Mesendoderm (in vitro differentiated cells): ENCODE measurements around the gene GDE1. TPM values are rescaled to one million over a fixed set of nuclear protein-coding genes. Genes with fewer than 3 reads are reported as not detected.
A peak's percentile ranks its signal among the peaks of the same experiment; 100 is the strongest.

ENCODE experiments used
- DNase-seq: peaks from one replicate; pipeline ENCODE4 v3.0.0; 2013
- H2AK5ac ChIP-seq: 2 replicates; pipeline ENCODE4 v1.6.1; 2013; ENCODE audit warnings: low read length, inconsistent platforms
- H2BK120ac ChIP-seq: 2 replicates; pipeline ENCODE4 v1.6.1; 2013; ENCODE audit warnings: low read depth, mild to moderate bottlenecking, low read length, moderate library complexity, mixed read lengths
- H2BK15ac ChIP-seq: replicated peaks from 2 replicates; pipeline ENCODE4 v1.6.1; 2013; ENCODE audit warnings: low read depth, mild to moderate bottlenecking, moderate library complexity
- H2BK5ac ChIP-seq: 2 replicates; pipeline ENCODE4 v1.6.1; 2013; ENCODE audit warnings: low read length, inconsistent platforms
- H3K18ac ChIP-seq: 2 replicates; pipeline ENCODE4 v1.6.1; 2013; ENCODE audit warnings: mild to moderate bottlenecking, low read length, mixed read lengths
- H3K23ac ChIP-seq: one replicate; pipeline ENCODE4 v1.6.1; 2013; ENCODE audit warnings: low read length
- H3K27ac ChIP-seq: 2 replicates; pipeline ENCODE4 v1.5.1; 2013; ENCODE audit warnings: low read depth, mild to moderate bottlenecking, inconsistent platforms, low read length, moderate library complexity
- H3K27me3 ChIP-seq: 2 replicates; pipeline ENCODE4 v1.6.1; 2013; ENCODE audit warnings: low read length, control low read depth, mild to moderate bottlenecking, inconsistent platforms; ENCODE audit not compliant: insufficient read depth, poor library complexity
- H3K36me3 ChIP-seq: 2 replicates; pipeline ENCODE4 v1.6.1; 2013; ENCODE audit warnings: low read length, inconsistent platforms; ENCODE audit not compliant: control insufficient read depth, insufficient read depth
- H3K4ac ChIP-seq: one replicate; pipeline ENCODE4 v1.6.1; 2013; ENCODE audit warnings: low read depth, mild to moderate bottlenecking, low read length, moderate library complexity
- H3K4me1 ChIP-seq: 2 replicates; pipeline ENCODE4 v1.6.1; 2013; ENCODE audit warnings: low read depth, low read length, inconsistent platforms; ENCODE audit not compliant: control insufficient read depth
- H3K4me2 ChIP-seq: 2 replicates; pipeline ENCODE4 v1.6.1; 2013; ENCODE audit warnings: low read length
- H3K4me3 ChIP-seq: 2 replicates; pipeline ENCODE4 v1.5.1; 2013; ENCODE audit warnings: mild to moderate bottlenecking, low read length
- H3K56ac ChIP-seq: one replicate; pipeline ENCODE4 v1.6.1; 2013; ENCODE audit warnings: low read length
- H3K79me1 ChIP-seq: 2 replicates; pipeline ENCODE4 v1.6.1; 2013; ENCODE audit warnings: low read length, inconsistent platforms
- H3K79me2 ChIP-seq: 2 replicates; pipeline ENCODE4 v1.6.1; 2013; ENCODE audit warnings: mild to moderate bottlenecking, low read length; ENCODE audit not compliant: control insufficient read depth, insufficient read depth
- H3K9ac ChIP-seq: 2 replicates; pipeline ENCODE4 v1.6.1; 2013; ENCODE audit warnings: low read length, inconsistent platforms
- H4K5ac ChIP-seq: one replicate; pipeline ENCODE4 v1.6.1; 2013; ENCODE audit warnings: low read length
- H4K8ac ChIP-seq: one replicate; pipeline ENCODE4 v1.6.1; 2013; ENCODE audit warnings: low read depth, mild to moderate bottlenecking, control low read depth, low read length, moderate library complexity
- WGBS: extraction: QIAGEN DNeasy Blood & Tissue Kit; methylation state at CpG from one replicate; pipeline ENCODE4 v1.1.7; 2013; ENCODE audit warnings: low lambda C conversion rate, missing lambda C conversion rate; ENCODE audit not compliant: insufficient coverage; ENCODE audit errors: extremely low coverage; 5-methylcytosine and 5-hydroxymethylcytosine counted together
- polyA plus RNA-seq, 2 experiments: library from polyadenylated mRNA; stranded (reverse); fragments of 200-250 nt; gene quantifications; one replicate each; pipeline ENCODE4 v1.2.3, GENCODE V29; 2013

The GDE1 gene
- polyA plus RNA-seq (2013, experiment 1 of 2), result 39.6 TPM
- polyA plus RNA-seq (2013, experiment 2 of 2), result 38.9 TPM

GRCh38 chr16:19521471-19522396 is at the start of gene GDE1:
TSS of gene GDE1 (minus strand) at chr16:19522098. CDS start at chr16:19521964, 134 bp downstream.
- Histone ChIP-seq H4K8ac (no peak within 1 kb of the TSS), H3K79me1 (peaks cover 10% of the 10 kb centered on the region), H3K4me3 (peak within 1 kb of the TSS; percentile 93), H3K4ac (no peak within 1 kb of the TSS), H2BK5ac (no peak within 1 kb of the TSS), H2BK15ac (peak within 1 kb of the TSS; percentile 75), H3K27me3 (no peaks in the 10 kb centered on the region), H3K23ac (peak within 1 kb of the TSS; percentile 86), H2BK120ac (no peak within 1 kb of the TSS), H3K4me1 (peaks cover 15% of the 10 kb centered on the region), H3K79me2 (peaks cover 12% of the 10 kb centered on the region), H3K4me2 (peak within 1 kb of the TSS; percentile 97), H3K9ac (peak within 1 kb of the TSS; percentile 89), H3K27ac (peak within 1 kb of the TSS; percentile 26), H3K36me3 (no peaks in the 10 kb centered on the region), H3K18ac (no peak within 1 kb of the TSS), H2AK5ac (no peak within 1 kb of the TSS), H3K56ac (peak within 1 kb of the TSS; percentile 93), H4K5ac (peak within 1 kb of the TSS; percentile 97)
- no CpG with 5 or more reads among the region's 62 CpGs for WGBS
- peak; percentile 97 for DNase-seq

- no peaks in the 10 kb centered on the region for H3K79me2 ChIP-seq
- no peak overlapping the region for H3K9ac ChIP-seq
- H3K27me3 ChIP-seq, result no peaks in the 10 kb centered on the region
- H3K18ac ChIP-seq, result no peak overlapping the region
- no peak overlapping the region for H3K4me2 ChIP-seq
- no peak overlapping the region for H2BK5ac ChIP-seq
- H3K4me3 ChIP-seq, result no peak overlapping the region
- H4K5ac ChIP-seq, result no peak overlapping the region
- no peak for DNase-seq
- no peak overlapping the region for H2AK5ac ChIP-seq
- no peak overlapping the region for H4K8ac ChIP-seq
- H3K56ac ChIP-seq, result no peak overlapping the region
- no peaks in the 10 kb centered on the region for H3K79me1 ChIP-seq
- H3K27ac ChIP-seq, result no peak overlapping the region
- no peak overlapping the region for H2BK120ac ChIP-seq
- no CpG with 5 or more reads among the region's 8 CpGs for WGBS
- no peak overlapping the region for H2BK15ac ChIP-seq
- H3K4me1 ChIP-seq, result no peaks in the 10 kb centered on the region
- H3K23ac ChIP-seq, result no peak overlapping the region
- H3K36me3 ChIP-seq, result peaks cover 3% of the 10 kb centered on the region
- H3K4ac ChIP-seq, result no peak overlapping the region
These were observed 45.7 kb upstream of the GDE1 start for GRCh38 chr16:19567560-19567959.

GRCh38 chr16:19566362-19566761 is 44.5 kb upstream of the GDE1 start:
- Histone ChIP-seq H2BK15ac (no peak overlapping the region), H3K9ac (no peak overlapping the region), H3K27ac (no peak overlapping the region), H3K4me1 (no peaks in the 10 kb centered on the region), H3K27me3 (no peaks in the 10 kb centered on the region), H3K79me2 (no peaks in the 10 kb centered on the region), H3K4ac (no peak overlapping the region), H3K4me2 (no peak overlapping the region), H4K8ac (no peak overlapping the region), H3K56ac (no peak overlapping the region), H2BK120ac (no peak overlapping the region), H3K36me3 (peaks cover 3% of the 10 kb centered on the region), H3K18ac (no peak overlapping the region), H2BK5ac (no peak overlapping the region), H2AK5ac (no peak overlapping the region), H4K5ac (no peak overlapping the region), H3K4me3 (no peak overlapping the region), H3K23ac (no peak overlapping the region), H3K79me1 (peaks cover 2% of the 10 kb centered on the region)
- DNase-seq, result no peak
- WGBS, result no CpG with 5 or more reads among the region's 3 CpGs

- Histone ChIP-seq H4K5ac (no peak overlapping the region), H3K4me3 (no peak overlapping the region), H3K4me1 (no peaks in the 10 kb centered on the region), H3K27ac (no peak overlapping the region), H4K8ac (no peak overlapping the region), H2BK5ac (no peak overlapping the region), H3K79me2 (no peaks in the 10 kb centered on the region), H2BK120ac (no peak overlapping the region), H3K4me2 (no peak overlapping the region), H2BK15ac (no peak overlapping the region), H3K36me3 (peaks cover 3% of the 10 kb centered on the region), H3K56ac (no peak overlapping the region), H2AK5ac (no peak overlapping the region), H3K9ac (no peak overlapping the region), H3K79me1 (peaks cover 4% of the 10 kb centered on the region), H3K4ac (no peak overlapping the region), H3K23ac (no peak overlapping the region), H3K18ac (no peak overlapping the region), H3K27me3 (no peaks in the 10 kb centered on the region)
- DNase-seq, result no peak
- WGBS, result no CpG with 5 or more reads among the region's 4 CpGs
These were observed 41.5 kb upstream of the GDE1 start for GRCh38 chr16:19563377-19563776.

- no peak overlapping the region for H2BK5ac ChIP-seq
- H3K27ac ChIP-seq, result no peak overlapping the region
- no peak overlapping the region for H3K4me3 ChIP-seq
- no peak overlapping the region for H2BK15ac ChIP-seq
- H3K4me1 ChIP-seq, result no peaks in the 10 kb centered on the region
- H2AK5ac ChIP-seq, result no peak overlapping the region
- no peak overlapping the region for H3K18ac ChIP-seq
- no peak overlapping the region for H3K23ac ChIP-seq
- no peak for DNase-seq
- no peaks in the 10 kb centered on the region for H3K27me3 ChIP-seq
- H3K79me2 ChIP-seq, result no peaks in the 10 kb centered on the region
- H3K4me2 ChIP-seq, result no peak overlapping the region
- no peak overlapping the region for H3K56ac ChIP-seq
- no CpG with 5 or more reads among the region's 4 CpGs for WGBS
- peaks cover 4% of the 10 kb centered on the region for H3K79me1 ChIP-seq
- no peaks in the 10 kb centered on the region for H3K36me3 ChIP-seq
- H4K5ac ChIP-seq, result no peak overlapping the region
- no peak overlapping the region for H2BK120ac ChIP-seq
- H4K8ac ChIP-seq, result no peak overlapping the region
- no peak overlapping the region for H3K9ac ChIP-seq
- no peak overlapping the region for H3K4ac ChIP-seq
These were observed 38.2 kb upstream of the GDE1 start for GRCh38 chr16:19560078-19560477.
